HepG2 (cell line): ENCODE results near the gene NKRF. TPM values are rescaled to one million over a fixed set of nuclear protein-coding genes. Genes with fewer than 3 reads are reported as not detected.

ENCODE experiments used
- ATAC-seq: fragments of 200-7000 bp; cut with Tn5 transposase; 3 replicates; pipeline ENCODE4 v1.9.1; 2020; ENCODE audit warnings: mild to moderate bottlenecking, moderate library complexity
- BruUV-seq: library from RNA; stranded (reverse); fragments of 400-500 nt; replicated peaks from 2 replicates; lab custom pipeline; 2021; lab: Mats Ljungman, UMichigan
- CTCF ChIA-PET: fragments of 300-600 bp; formaldehyde crosslinking; extraction: SDS; loops from one replicate; lab custom pipeline; 2021; ENCODE audit warnings: low total read pairs, inconsistent platforms, low intra/inter-chr PET ratio; lab: Yijun Ruan, JAX
- POLR2A ChIA-PET: fragments of 350-600 bp; sonication (Branson Sonifier 250); formaldehyde crosslinking; loops from one replicate; lab custom pipeline; 2020; ENCODE audit warnings: antibody characterized with exemption, inconsistent platforms; lab: Yijun Ruan, JAX
- DNase-seq: peaks from one replicate; pipeline ENCODE4 v3.0.0-alpha.2; 2015; ENCODE audit warnings: low spot score
- FAIRE-seq: peaks from 3 replicates; lab custom pipeline; 2011; peaks lifted over from hg19 to GRCh38; lab: Jason Lieb, UNC
- H2AFZ ChIP-seq: one replicate; pipeline ENCODE4 v1.6.1; 2011; ENCODE audit warnings: low read length, inconsistent platforms
- H3K27ac ChIP-seq: fragments of 300-600 bp; 3 replicates; pipeline ENCODE4 v1.8.0; 2011; ENCODE audit warnings: mixed run types, mild to moderate bottlenecking, mixed read lengths, low read length, inconsistent platforms; ENCODE audit not compliant: insufficient read depth; ENCODE audit errors: extremely low read length
- H3K27me3 ChIP-seq, 2 experiments: fragments of 200-600 bp in 1 of 2; 2 replicates in 1 of 2; 3 replicates in 1 of 2; pipeline versions ENCODE4 v1.6.0 to v1.8.0; 2011; ENCODE audit warnings: low read length in 2 of 2, mild to moderate bottlenecking in 2 of 2, moderate library complexity in 2 of 2, inconsistent platforms in 1 of 2; ENCODE audit not compliant: insufficient read depth in 2 of 2, control insufficient read depth in 1 of 2
- H3K36me3 ChIP-seq, 2 experiments: fragments of 200-600 bp in 1 of 2; replicated peaks in 1 of 2; 2 replicates in 1 of 2; 3 replicates in 1 of 2; pipeline versions ENCODE4 v1.5.1 to v1.8.0; 2011; ENCODE audit warnings: low read length in 2 of 2, inconsistent platforms in 1 of 2; ENCODE audit not compliant: insufficient read depth in 2 of 2, control insufficient read depth in 1 of 2
- H3K4me1 ChIP-seq: 2 replicates; pipeline ENCODE4 v1.5.1; 2012; ENCODE audit warnings: low read length, inconsistent platforms; ENCODE audit not compliant: insufficient read depth
- H3K4me2 ChIP-seq: 2 replicates; pipeline ENCODE4 v1.6.0; 2011; ENCODE audit warnings: low read depth, low read length, inconsistent platforms
- H3K4me3 ChIP-seq, 3 experiments: fragments of 200-600 bp in 1 of 3; sonication (generic), shearing (Covaris generic) in 1 of 3; replicated peaks in 1 of 3; 2 replicates each; pipeline ENCODE4 v1.5.1; 2011 to 2016; ENCODE audit warnings: low read length in 3 of 3, inconsistent platforms in 2 of 3, low read depth in 2 of 3, mild to moderate bottlenecking in 2 of 3, control low read depth in 1 of 3, mixed read lengths in 1 of 3; ENCODE audit not compliant: insufficient read depth in 1 of 3
- H3K79me2 ChIP-seq: one replicate; pipeline ENCODE4 v1.6.1; 2011; ENCODE audit warnings: low read length, inconsistent platforms; ENCODE audit not compliant: insufficient read depth
- H3K9ac ChIP-seq: 2 replicates; pipeline ENCODE4 v1.6.0; 2011; ENCODE audit warnings: mild to moderate bottlenecking, low read depth, low read length, inconsistent platforms; ENCODE audit not compliant: insufficient read depth
- H3K9me3 ChIP-seq: 2 replicates; pipeline ENCODE4 v1.5.1; 2012; ENCODE audit warnings: mild to moderate bottlenecking, low read length
- H4K20me1 ChIP-seq: 2 replicates; pipeline ENCODE4 v1.6.0; 2011; ENCODE audit warnings: inconsistent platforms, mild to moderate bottlenecking, low read length, moderate library complexity; ENCODE audit not compliant: insufficient read depth
- CAMTA2 ChIP-seq: sonication (generic); formaldehyde crosslinking; IDR thresholded peaks from 2 replicates; pipeline ENCODE4 v1.4.0; 2020; ENCODE audit warnings: mild to moderate bottlenecking, missing genetic modification reagents, borderline replicate concordance
- GFI1 ChIP-seq: sonication (generic); formaldehyde crosslinking; IDR thresholded peaks from 2 replicates; pipeline ENCODE4 v1.5.0; 2020; ENCODE audit warnings: missing genetic modification reagents, mild to moderate bottlenecking, borderline replicate concordance
- MIXL1 ChIP-seq: IDR thresholded peaks from 2 replicates; pipeline ENCODE4 v1.6.1; 2016
- NFE2L2 ChIP-seq: fragments of 150-350 bp; IDR thresholded peaks from 2 replicates; pipeline ENCODE4 v1.6.1; 2014; ENCODE audit warnings: low read length
- PHF20 ChIP-seq: sonication (generic); formaldehyde crosslinking; IDR thresholded peaks from 2 replicates; pipeline ENCODE4 v1.5.0; 2020; ENCODE audit warnings: mild to moderate bottlenecking, missing genetic modification reagents
- RNF219 ChIP-seq: sonication (generic); formaldehyde crosslinking; IDR thresholded peaks from 2 replicates; pipeline ENCODE4 v1.5.0; 2020; ENCODE audit warnings: mild to moderate bottlenecking, missing genetic modification reagents
- ZFP91 ChIP-seq: sonication (generic); formaldehyde crosslinking; IDR thresholded peaks from 2 replicates; pipeline ENCODE4 v1.9.0; 2022; ENCODE audit warnings: missing genetic modification reagents, mild to moderate bottlenecking, borderline replicate concordance
- ZNF282 ChIP-seq: fragments of 450-650 bp; IDR thresholded peaks from 2 replicates; pipeline ENCODE4 v1.6.1; 2018; ENCODE audit not compliant: partially characterized antibody
- ZNF543 ChIP-seq: sonication (generic); formaldehyde crosslinking; IDR thresholded peaks from 2 replicates; pipeline ENCODE4 v1.4.0; 2020; ENCODE audit warnings: mild to moderate bottlenecking, missing genetic modification reagents
- ZNF629 ChIP-seq: sonication (generic); formaldehyde crosslinking; conservative IDR thresholded peaks from 2 replicates; pipeline ENCODE4 v1.5.0; 2020; ENCODE audit warnings: missing genetic modification reagents
- ZNF75D ChIP-seq: sonication (generic); formaldehyde crosslinking; IDR thresholded peaks from 2 replicates; pipeline ENCODE4 v1.8.1; 2023; ENCODE audit warnings: missing genetic modification reagents, mild to moderate bottlenecking, borderline replicate concordance
- WGBS: methylation state at CpG from one replicate; pipeline ENCODE4 v1.1.6; 2017; ENCODE audit warnings: low lambda C conversion rate; 5-methylcytosine and 5-hydroxymethylcytosine counted together
- in situ Hi-C: cut with HindIII; loops from 2 replicates; pipeline ENCODE4 v1.10.0; 2017; ENCODE audit warnings: low pct_unique_long_range_greater_than_20kb; ENCODE audit not compliant: extremely low pct_ligation_motif_present
- intact Hi-C: fragments of 100-400 bp; cut with micrococcal nuclease; formaldehyde crosslinking; loops from one replicate; pipeline ENCODE4 v1.10.0; 2022; ENCODE audit not compliant: unreplicated experiment
- polyA plus RNA-seq, 8 experiments: library from polyadenylated mRNA; depleted of rRNA in 3 of 8; stranded (reverse) in 7 of 8; unstranded in 1 of 8; fragments of >200 nt; fragmentation: Illumina TruSeq in 4 of 8; extraction: Trizol in 4 of 8; gene quantifications; 2 replicates each; pipeline versions ENCODE4 v1.2.1 to v1.2.3, GENCODE V29; 2011 to 2016; ENCODE audit warnings: low read depth in 4 of 8, missing spikeins in 1 of 8, mixed read lengths in 1 of 8; ENCODE audit not compliant: insufficient read depth in 1 of 8
- total RNA-seq, 5 experiments: library from RNA; depleted of rRNA; stranded (reverse); fragments of >200 nt; fragmentation: Illumina TruSeq; extraction: Trizol; gene quantifications; 2 replicates each; pipeline ENCODE4 v1.2.3, GENCODE V29; 2016; ENCODE audit warnings: low read depth in 1 of 5

Gene NKRF
- total and polyA plus RNA-seq, 2 of the 13 experiments (the other 11 are each of a cell fraction or from before 2014, with no cell fraction given) = 3.3 to 6.0 TPM

GRCh38 chrX:119604766-119605463 is 1.3 kb downstream of the NKRF start:
- ATAC-seq (no peak), DNase-seq (no peak), FAIRE-seq (no peak)
- POLR2A ChIA-PET = interaction anchor here (0.8 to 1.3 kb wide), 3 partner anchors 30 to 186 kb away, joined by 3 read pairs; partner anchors contain the start of genes RPL39 and UBE2A
- no peak for TF ChIP-seq ZNF629
- 0 out of 2 replicates have a peak, but pooled peaks have one; percentile 6 for TF ChIP-seq ZFP91 (CRISPR knock-in tag)
- no peak for TF ChIP-seq NFE2L2
- no peak for TF ChIP-seq ZNF75D (CRISPR knock-in tag)
- Histone ChIP-seq H2AFZ (no peak overlapping the region), H3K4me3 (peak overlapping the region; percentile 76 to 89 (median 82)), H3K4me1 (peaks cover 26% of the 10 kb centered on the region), H3K36me3 (no peaks in the 10 kb centered on the region; a peak in 1 of 5 replicates), H3K27me3 (no peaks in the 10 kb centered on the region), H3K4me2 (peak overlapping the region; percentile 68), H4K20me1 (0 out of 2 replicates have a peak, but pooled peaks cover 6% of the 10 kb centered on the region), H3K79me2 (peaks cover 45% of the 10 kb centered on the region), H3K9ac (peak overlapping the region; percentile 58; the same call in 1 of the 2 replicates), H3K27ac (no peak overlapping the region), H3K9me3 (no peaks in the 10 kb centered on the region)
- WGBS = 8% methylated on average over 15 of the region's 17 CpGs
- CTCF ChIA-PET = no interaction called here
- in situ Hi-C loops = no loop called here
- intact Hi-C loops = no loop called here
- BruUV-seq = no TSS peak

GRCh38 chrX:119602701-119603255 is 3.4 kb downstream of the NKRF start:
- Histone ChIP-seq H3K27ac (no peak overlapping the region), H3K4me3 (no peak overlapping the region), H3K27me3 (no peaks in the 10 kb centered on the region), H3K9ac (no peak overlapping the region), H3K4me2 (no peak overlapping the region), H3K4me1 (peaks cover 26% of the 10 kb centered on the region), H3K9me3 (no peaks in the 10 kb centered on the region), H4K20me1 (0 out of 2 replicates have a peak, but pooled peaks cover 6% of the 10 kb centered on the region), H3K79me2 (peaks cover 55% of the 10 kb centered on the region), H2AFZ (no peak overlapping the region), H3K36me3 (no peaks in the 10 kb centered on the region; a peak in 1 of 5 replicates)
- WGBS = 90% methylated on average over 9 of the region's 9 CpGs
- TF ChIP-seq RNF219 (CRISPR knock-in tag) (no peak), ZNF543 (CRISPR knock-in tag) (no peak), CAMTA2 (CRISPR knock-in tag) (no peak), MIXL1 (CRISPR knock-in tag) (no peak), GFI1 (CRISPR knock-in tag) (no peak), ZNF282 (no peak), PHF20 (CRISPR knock-in tag) (no peak)
- no TSS peak for BruUV-seq
- in situ Hi-C loops = no loop called here
- POLR2A ChIA-PET = interaction anchor here (1.2 kb wide), 1 partner anchor 29 kb away, joined by 4 read pairs; the partner anchor contains the start of gene UBE2A
- FAIRE-seq (no peak), DNase-seq (no peak), ATAC-seq (no peak)
- intact Hi-C loops = no loop called here
- CTCF ChIA-PET = no interaction called here
